CD4-positive, alpha-beta T cell treated with Interleukin-6 for 4 hours (primary cell): ENCODE results near the gene LRRC23.
"Not testable (repeated sequence)": the region's sequence is repeated elsewhere in the genome, so short reads cannot be mapped to it uniquely, and the experiment has no call there.

ENCODE experiments used
- DNase-seq: peaks from one replicate; pipeline ENCODE4 v3.0.0-alpha.2; 2020; ENCODE audit warnings: mixed read lengths

Gene LRRC23, protein sequence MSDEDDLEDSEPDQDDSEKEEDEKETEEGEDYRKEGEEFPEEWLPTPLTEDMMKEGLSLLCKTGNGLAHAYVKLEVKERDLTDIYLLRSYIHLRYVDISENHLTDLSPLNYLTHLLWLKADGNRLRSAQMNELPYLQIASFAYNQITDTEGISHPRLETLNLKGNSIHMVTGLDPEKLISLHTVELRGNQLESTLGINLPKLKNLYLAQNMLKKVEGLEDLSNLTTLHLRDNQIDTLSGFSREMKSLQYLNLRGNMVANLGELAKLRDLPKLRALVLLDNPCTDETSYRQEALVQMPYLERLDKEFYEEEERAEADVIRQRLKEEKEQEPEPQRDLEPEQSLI

DNA sequence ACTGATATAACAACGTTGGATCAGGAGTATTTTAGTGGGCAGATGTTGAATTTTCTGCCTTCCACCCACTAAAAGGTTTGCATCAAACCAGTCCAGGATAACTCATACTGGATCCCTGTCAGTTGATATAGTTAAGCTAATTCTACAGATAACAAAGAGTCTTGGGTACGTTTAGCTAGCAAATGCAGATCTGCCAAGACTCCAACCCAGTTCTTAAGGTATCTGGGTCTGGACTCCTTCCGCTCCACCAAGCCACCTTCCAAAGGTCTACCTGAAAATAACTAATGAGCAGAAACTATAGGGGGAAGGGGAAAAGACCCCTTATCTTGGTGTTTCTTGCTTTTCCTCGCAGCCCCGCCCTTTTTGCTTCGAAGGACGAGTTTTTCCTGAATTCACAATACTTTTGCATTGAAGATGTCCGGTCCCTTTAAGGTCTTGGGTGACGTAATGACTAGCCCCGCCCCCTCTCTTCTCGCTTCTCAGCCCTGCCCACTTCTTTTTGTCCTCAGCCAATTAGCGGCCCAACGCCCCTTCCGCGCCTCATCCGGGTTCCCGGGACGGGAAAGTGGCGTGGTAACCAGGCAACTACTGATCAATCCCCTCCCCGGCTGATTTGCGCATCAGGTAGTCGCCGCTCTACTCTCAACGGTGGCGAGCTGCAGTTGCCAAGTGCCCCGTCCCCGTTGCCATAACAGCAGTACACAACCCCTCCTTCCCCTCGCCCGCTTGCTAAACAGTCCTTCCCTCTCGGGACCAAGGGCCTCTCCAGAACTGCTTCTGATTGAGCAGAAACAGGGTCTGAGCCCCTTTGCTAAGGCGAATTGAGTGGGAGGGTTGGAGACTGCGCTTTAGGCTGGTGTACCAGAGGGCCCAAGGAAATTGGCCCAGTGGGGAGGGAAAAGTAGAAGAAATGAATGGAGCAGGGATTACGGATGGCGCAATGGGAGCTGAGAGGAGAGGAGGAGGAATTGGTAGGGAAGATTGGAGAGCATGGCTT, at the start of gene LRRC23:
TSS of gene LRRC23 (plus strand) at position 543 of the 997 bp plus-strand sequence. CDS start 812 bp downstream, outside the sequence.
- DNase-seq: peak; percentile 99

DNA sequence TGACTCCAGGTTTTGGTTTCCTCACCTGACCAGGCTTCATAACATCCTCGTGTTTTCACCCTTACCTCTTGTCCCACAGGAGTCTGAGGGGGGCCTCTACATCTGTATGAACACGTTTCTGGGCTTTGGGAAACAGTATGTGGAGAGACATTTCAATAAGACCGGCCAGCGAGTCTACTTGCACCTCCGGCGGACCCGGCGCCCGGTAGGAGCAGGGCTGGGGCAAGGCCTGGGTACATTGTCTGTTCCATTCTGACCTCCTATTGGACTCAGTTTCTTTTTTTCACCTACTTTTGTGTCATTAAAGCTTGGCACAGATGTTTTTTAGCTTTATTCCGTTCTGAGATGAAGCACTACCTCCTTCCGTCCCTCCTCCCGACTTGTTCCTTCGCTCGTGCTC, 49.3 kb upstream of the LRRC23 start:
- no peak for DNase-seq

DNA sequence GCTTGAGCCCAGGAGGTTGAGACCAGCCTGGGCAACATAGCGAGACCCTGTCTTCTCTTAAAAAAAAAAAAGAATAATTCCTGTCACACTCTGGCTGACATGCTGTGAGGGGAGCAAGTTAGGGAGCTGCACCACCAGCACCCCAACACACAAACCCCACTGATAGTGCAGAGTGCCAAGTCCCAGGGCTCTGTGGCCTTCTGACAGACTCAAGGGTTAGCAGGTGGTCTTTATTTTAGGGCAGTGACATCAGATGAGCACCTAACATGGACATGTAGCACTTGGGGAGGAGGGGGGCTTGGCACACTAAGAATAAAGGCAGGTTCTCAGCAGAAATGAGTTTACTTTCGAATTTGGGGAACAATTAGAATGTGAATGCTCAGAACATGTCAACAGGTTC, 45.8 kb upstream of the LRRC23 start:
- DNase-seq: no peak

DNA sequence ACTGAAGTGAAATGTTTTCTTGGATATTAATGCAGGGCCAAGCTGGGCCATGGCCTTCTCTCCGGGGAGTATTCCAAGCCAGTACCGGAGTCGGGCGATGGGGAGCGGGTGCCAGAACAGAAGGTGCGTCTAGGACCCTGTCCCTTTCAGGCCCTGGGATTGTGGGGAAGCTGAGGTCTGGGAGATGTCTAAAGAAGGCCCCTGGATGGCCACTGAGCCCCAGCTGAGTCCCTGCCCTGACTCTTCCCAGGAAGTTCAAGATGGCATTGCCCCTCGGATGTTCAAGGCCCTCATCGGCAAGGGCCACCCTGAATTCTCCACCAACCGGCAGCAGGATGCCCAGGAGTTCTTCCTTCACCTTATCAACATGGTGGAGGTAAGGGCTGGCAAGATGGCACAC, 44.5 kb upstream of the LRRC23 start:
- no peak for DNase-seq

DNA sequence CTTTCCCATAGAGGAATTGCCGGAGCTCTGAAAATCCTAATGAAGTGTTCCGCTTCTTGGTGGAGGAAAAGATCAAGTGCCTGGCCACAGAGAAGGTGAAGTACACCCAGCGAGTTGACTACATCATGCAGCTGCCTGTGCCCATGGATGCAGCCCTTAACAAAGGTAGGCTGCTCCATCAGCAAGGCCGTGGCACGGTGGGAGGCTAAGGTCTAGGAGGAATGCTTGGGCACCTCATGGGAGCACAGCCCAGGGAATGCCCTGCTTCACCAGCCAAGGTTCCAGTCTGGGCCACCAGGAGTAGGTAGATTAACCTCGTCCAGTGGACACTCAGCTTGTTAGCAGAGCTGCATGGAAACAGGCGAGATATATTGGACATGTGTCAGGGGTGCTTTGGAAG, 43.7 kb upstream of the LRRC23 start:
- no peak for DNase-seq

DNA sequence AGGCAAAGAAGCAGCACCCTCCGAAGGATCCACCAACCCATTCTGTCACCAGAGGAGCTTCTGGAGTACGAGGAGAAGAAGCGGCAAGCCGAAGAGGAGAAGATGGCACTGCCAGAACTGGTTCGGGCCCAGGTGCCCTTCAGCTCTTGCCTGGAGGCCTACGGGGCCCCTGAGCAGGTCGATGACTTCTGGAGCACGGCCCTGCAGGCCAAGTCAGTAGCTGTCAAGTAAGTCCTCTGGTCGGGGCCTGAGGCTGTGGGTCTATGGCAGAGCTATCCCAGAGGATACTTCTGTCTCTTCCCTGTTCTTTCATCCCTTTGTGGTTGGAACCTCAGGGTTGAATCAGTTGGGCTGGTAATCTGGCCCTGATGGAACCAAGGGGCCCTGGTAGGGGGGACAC, 43.2 kb upstream of the LRRC23 start:
- DNase-seq: no peak

DNA sequence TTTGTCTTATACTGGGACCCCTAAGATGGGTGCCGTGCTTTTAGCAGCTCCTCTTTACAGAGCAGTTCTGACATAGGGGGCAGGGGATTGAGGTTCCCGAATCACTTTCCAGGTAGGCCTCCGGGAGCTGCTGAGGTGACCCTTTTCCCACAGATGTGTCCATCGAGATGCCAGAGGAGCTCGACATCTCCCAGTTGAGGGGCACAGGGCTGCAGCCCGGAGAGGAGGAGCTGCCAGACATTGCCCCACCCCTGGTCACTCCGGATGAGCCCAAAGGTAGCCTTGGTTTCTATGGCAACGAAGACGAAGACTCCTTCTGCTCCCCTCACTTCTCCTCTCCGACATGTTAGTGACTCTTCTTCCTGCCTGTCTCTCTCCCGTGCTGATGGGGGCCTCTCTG, 41.6 kb upstream of the LRRC23 start:
- DNase-seq: no peak

DNA sequence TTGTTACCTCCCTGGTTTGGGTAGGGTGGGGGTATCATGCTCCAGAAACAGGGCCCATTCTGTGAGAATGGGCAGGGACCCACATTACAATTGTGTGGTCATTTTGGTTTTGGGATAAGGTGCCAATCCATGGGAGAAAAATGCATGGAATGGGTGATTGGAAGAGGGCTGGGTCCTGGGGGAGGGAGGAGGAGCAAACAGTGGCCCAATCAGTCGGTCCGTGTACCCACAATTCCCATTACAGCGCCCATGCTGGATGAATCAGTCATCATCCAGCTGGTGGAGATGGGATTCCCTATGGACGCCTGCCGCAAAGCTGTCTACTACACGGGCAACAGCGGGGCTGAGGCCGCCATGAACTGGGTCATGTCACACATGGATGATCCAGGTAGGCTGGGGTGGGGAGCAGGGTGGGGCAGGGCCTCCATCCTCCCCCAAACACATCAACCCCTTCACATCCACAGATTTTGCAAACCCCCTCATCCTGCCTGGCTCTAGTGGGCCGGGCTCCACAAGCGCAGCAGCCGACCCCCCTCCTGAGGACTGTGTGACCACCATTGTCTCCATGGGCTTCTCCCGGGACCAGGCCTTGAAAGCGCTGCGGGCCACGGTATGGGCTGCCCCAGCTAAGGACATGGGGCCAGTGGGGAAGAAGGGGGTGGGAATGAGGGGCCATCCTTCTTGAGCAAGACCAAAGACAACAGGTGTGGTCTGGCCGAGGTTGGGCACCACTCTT, 40.9 kb upstream of the LRRC23 start:
- DNase-seq: no peak

DNA sequence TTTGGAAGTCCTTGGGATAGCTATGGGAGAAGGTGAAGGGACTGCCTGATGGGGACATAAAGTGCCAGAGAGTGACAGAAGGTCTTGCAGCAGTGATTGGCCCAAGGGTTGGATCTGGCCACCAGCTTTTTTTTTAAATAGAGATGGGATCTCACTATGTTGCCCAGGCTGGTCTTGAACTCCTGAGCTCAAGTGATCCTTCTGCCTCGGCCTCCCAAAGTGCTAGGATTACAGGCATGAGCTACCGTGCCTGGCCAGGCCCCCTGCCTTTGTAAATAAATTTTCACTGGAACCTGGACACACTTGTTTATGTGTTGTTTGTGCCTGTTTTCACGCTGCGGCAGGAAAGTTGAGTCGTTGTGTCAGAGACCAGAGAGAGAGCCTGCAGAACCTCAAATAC, 39.3 kb upstream of the LRRC23 start:
- not testable (repeated sequence) for DNase-seq

DNA sequence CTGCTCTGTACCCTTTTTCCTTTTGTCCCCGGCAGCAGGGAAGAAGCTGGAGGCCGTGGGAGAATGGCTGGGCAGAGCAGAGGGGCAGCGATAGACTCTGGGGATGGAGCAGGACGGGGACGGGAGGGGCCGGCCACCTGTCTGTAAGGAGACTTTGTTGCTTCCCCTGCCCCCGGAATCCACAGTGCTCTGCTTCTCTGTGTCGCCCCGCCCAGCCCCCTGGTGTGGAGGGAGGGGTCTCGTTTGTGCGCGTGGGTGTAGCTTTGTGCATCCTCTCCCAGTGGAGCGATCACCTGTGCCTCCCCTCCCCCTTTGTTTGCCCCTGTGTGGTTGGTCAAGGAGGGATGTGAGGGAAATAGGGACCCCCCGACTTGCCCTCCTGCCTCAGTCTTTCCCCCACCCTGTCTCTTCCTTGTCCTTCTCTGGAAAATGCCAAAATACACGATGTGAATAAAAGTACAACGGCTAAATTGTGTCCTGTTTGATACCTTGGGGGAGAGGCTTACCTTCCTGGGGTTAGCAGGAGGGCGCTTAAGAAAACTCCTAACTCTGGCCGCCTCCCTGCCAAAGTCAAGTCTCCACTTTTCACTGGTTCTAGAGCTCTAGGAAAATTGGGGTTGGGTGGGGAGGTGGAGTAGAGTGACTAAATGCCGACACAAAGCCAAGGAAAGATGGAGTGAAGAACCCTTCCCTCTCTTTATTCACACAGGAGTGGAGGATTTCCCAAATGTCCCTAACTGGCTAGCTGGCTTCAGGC, 38.3 kb upstream of the LRRC23 start:
- DNase-seq: no peak

DNA sequence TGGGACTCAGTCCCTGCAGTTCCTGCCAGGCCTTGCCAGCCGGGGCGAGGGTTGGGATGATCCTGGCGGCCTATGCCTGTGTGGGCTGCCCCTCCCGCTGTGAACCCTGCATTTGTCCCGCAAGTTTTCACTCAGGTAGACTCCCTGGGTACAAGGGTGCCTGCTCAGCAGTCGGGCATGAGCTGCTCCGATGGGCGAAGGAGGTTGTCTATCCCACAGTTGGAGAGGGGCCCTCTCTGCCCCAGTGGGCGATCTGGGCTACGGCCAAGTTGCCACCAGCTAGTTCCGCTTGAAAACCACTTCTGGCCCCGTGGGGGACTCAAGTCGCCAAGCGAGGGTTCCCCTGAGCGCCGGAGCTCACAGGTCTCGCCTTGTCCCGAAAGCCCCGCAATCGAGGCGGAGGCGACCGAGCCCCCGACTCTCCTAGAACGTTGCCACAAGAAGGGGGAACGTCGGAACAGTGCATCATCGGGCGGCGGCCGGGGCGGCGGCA, 37.7 kb upstream of the LRRC23 start:
- no peak for DNase-seq

DNA sequence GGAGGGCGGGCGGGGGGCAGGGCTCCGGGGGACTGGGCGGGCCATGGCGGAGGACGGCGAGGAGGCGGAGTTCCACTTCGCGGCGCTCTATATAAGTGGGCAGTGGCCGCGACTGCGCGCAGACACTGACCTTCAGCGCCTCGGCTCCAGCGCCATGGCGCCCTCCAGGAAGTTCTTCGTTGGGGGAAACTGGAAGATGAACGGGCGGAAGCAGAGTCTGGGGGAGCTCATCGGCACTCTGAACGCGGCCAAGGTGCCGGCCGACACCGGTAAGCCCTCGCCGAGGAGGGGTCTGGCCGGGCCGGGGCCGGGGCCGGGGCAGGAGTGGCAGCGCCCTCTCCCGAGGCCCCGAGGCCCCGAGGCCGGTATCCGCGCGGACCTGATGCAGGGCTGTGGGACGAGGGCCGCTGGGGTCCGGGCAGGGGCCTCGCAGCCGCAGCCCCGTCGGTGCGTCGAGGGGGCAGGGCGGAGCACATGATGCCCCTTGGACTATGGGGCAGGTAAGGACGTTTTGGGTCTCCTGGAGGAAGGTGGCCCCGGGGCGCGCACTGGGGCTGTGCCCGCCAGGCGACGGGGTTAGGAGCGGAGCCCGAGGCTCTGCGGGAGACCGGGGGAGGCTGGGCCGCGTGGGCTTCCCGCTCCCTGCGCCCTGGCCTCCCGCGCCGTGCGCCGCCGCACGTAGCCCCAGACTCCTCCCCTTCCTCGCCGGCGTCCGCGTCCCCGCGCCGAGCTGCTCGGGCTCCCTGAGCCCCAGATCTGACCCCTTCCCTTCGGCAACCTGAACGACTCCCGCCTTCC, 37.0 kb upstream of the LRRC23 start, which contains the start of gene TPI1:
TSS of gene TPI1 (plus strand) at position 119 of the 798 bp plus-strand sequence. CDS start at position 155, 36 bp downstream.
- DNase-seq: peak; percentile 87

DNA sequence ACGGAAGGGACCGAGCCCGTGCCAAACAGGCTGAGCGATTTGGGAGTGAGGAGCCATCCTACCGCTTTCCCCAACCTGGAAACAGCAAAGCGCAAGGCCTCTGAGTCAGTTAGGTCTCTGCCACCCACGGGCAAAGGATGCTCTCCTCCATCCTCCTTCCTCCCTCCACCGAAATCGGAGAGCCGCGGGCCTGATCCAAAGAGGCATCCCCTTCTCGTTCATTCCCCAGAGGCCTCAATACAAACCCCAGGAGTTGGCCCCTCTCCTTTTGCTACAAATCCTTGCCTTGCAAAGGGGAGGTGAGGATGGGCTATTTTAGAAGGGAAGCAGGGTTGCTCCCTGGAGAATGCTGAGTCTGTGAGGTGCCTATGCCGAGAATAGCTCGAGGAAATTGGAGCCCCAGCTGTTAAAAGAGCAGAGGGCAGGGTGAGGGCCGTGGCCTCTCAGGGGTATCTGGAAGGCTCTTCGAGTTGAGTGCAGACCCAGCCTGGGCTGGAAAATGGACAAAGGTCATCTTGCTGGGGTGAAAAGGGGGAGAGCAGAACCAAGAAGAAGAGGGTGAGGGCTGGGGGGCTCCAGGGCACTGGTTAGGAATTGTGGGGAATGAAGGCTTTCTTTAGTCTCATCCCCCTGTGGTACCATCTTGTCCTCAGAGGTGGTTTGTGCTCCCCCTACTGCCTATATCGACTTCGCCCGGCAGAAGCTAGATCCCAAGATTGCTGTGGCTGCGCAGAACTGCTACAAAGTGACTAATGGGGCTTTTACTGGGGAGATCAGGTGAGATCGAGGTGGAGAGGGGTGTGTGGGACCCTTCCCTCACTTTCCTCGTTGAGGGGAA, 36.2 kb upstream of the LRRC23 start:
- peak; percentile 13 for DNase-seq

DNA sequence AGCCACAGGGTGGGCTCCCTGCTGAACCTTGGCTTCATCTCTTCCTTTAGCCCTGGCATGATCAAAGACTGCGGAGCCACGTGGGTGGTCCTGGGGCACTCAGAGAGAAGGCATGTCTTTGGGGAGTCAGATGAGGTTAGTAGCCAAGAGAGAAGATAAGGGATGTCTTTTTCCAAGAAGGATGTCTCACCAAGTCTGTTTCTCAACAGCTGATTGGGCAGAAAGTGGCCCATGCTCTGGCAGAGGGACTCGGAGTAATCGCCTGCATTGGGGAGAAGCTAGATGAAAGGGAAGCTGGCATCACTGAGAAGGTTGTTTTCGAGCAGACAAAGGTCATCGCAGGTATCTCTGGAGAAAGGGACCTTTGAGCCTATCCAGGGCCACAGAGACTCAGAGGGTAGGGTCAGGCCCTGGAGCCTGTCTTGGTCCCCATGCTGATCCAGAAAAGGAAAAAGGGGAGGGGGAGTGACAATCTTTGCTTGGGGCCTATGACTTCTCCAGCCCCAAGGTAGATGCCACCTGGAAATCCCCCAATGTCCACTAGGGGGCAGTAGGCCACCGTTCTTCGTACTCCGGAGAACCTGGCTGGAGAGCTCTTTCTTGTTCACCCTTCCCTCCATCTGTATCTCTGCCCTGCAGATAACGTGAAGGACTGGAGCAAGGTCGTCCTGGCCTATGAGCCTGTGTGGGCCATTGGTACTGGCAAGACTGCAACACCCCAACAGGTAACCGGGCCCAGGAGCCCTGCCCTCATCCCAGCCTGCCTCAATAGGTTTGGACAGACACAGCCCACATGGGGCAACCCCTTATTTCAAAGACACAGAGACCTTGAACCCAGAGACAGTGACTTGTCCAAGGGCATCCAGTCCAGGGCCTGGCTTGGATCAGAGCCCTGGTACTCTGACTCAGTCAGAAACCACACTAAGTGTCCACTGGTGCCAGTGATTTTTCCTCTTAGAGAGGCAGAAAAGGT, 35.3 kb upstream of the LRRC23 start:
- DNase-seq: peak; percentile 88

DNA sequence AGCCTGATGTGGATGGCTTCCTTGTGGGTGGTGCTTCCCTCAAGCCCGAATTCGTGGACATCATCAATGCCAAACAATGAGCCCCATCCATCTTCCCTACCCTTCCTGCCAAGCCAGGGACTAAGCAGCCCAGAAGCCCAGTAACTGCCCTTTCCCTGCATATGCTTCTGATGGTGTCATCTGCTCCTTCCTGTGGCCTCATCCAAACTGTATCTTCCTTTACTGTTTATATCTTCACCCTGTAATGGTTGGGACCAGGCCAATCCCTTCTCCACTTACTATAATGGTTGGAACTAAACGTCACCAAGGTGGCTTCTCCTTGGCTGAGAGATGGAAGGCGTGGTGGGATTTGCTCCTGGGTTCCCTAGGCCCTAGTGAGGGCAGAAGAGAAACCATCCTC, 34.3 kb upstream of the LRRC23 start:
- not testable (repeated sequence) for DNase-seq

DNA sequence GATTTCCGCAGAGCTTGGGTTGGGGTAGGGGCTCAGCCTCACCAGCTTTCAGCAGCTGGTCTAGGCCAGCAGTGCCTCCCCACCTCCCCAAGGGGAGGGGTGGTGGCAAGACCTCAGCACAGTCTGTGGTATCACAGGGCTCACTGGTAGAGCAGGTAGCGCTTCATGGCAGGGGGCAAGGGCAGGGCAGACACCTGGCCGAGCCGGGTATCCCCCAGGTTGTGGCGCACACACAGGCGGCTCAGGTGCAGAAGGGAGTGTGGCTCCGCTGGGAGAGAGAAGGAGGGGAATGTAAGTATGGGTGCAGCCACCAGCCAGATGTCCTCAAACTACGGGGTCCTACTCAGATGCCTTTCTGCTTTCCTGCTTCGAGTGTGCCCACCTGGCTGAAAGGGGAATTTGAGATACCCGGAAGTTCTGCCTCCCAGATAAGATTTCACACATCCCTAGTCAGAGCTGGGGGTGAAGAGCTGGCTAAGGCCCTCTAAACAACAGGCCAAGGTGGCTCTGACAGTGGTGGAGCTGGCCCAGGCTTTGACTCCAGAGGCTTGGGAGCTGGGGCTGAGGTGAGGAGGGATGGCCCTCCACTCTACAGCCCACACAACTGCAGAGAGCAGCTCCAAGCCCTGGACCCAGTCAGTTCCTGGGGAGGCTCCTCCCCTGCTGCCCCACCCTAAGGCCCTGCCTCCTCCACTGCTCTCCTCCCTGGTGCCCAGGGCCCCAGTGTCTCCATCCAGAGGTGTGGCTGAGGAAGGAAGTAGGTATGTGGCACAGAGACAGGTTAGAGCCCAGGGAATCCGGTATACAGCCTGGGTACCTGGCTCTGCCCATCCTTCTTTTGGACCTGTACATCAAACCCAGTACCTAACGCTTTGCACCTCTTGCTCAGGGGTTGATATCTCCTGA, 33.3 kb upstream of the LRRC23 start:
- peak; percentile 47 for DNase-seq
